Neural progenitor cell (in vitro differentiated cells): ENCODE measurements around the gene NSG2.

Source experiments
- EZH2 ChIP-seq: fragments of 200-600 bp; sonication (generic); IDR thresholded peaks from 2 replicates; pipeline ENCODE4 v1.6.1; 2017; ENCODE audit warnings: antibody characterized with exemption, mild to moderate bottlenecking, moderate library complexity
- EZH2phosphoT487 ChIP-seq: fragments of 200-600 bp; sonication (generic); IDR thresholded peaks from 2 replicates; pipeline ENCODE4 v1.6.1; 2017; ENCODE audit warnings: antibody characterized with exemption
- TF ChIP-seq, protein P1 (sequence below): fragments of 200-600 bp; sonication (generic); IDR thresholded peaks from 2 replicates; pipeline ENCODE4 v1.5.1; 2017; ENCODE audit warnings: antibody characterized with exemption, mild to moderate bottlenecking

DNA sequence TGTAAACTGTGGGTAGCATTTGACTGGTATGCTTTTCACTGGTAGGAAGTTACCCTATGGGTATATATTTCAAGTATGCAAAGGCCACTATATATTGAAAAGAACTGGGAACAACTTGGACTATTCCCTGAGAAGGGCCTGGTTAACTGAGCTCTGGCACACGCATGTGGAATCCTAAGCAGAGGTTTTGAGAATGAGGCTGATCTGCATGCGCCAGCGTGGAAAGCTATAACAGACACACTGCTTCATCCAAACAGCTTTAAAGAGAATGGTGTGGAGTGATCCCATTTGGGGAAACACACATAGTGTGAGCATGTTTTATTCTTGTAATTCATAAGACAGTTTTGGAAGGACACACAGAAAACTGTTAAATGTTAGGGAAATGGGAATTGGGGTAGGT is 8.4 kb downstream of the NSG2 start:
- TF ChIP-seq, protein P1, sequence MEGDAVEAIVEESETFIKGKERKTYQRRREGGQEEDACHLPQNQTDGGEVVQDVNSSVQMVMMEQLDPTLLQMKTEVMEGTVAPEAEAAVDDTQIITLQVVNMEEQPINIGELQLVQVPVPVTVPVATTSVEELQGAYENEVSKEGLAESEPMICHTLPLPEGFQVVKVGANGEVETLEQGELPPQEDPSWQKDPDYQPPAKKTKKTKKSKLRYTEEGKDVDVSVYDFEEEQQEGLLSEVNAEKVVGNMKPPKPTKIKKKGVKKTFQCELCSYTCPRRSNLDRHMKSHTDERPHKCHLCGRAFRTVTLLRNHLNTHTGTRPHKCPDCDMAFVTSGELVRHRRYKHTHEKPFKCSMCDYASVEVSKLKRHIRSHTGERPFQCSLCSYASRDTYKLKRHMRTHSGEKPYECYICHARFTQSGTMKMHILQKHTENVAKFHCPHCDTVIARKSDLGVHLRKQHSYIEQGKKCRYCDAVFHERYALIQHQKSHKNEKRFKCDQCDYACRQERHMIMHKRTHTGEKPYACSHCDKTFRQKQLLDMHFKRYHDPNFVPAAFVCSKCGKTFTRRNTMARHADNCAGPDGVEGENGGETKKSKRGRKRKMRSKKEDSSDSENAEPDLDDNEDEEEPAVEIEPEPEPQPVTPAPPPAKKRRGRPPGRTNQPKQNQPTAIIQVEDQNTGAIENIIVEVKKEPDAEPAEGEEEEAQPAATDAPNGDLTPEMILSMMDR, result no peak
- TF ChIP-seq EZH2phosphoT487 (no peak), EZH2 (no peak)
